Measurements from ENCODE around the gene KRT40. TPM values are rescaled to one million over a fixed set of nuclear protein-coding genes. Genes with fewer than 3 reads are reported as not detected.

KRT40 gene
- total RNA-seq, 1 experiment from 2014 or later: not detected

GRCh38 chr17:41012326-41013120 lies 28.4 kb upstream of the KRT40 start:
- no peak for TF ChIP-seq EZH2 (IDR thresholded peaks at IDR 0.05; ENCODE audit: low read depth)
- no peak for TF ChIP-seq CTCF (conservative IDR thresholded peaks at IDR 0.05)
- no peak for DNase-seq

GRCh38 chr17:41010441-41010840 lies 26.3 kb upstream of the KRT40 start:
- Histone ChIP-seq H3K27me3 (ENCODE audit: insufficient read depth, low read depth) (no peaks in the 10 kb centered on the region), H3K9me2 (ENCODE audit: insufficient read depth) (no peaks in the 10 kb centered on the region), H3F3A (ENCODE audit: insufficient read depth, low read depth) (peaks cover 44% of the 10 kb centered on the region), H3K4me1 (replicated peaks; ENCODE audit: insufficient read depth) (peaks cover 68% of the 10 kb centered on the region), H3K27ac (peak overlapping the region; percentile 59), H3K79me2 (ENCODE audit: low read depth) (no peaks in the 10 kb centered on the region), H4K20me1 (ENCODE audit: insufficient read depth) (no peaks in the 10 kb centered on the region), H2AFZ (no peak overlapping the region), H3K36me3 (ENCODE audit: low read depth) (no peaks in the 10 kb centered on the region), H3K9me3 (ENCODE audit: insufficient read depth, low read depth) (no peaks in the 10 kb centered on the region; the same call in 1 of the 2 replicates), H3K4me2 (peak overlapping the region; percentile 34), H3K4me3 (no peak overlapping the region)
- intact Hi-C loops (cut with micrococcal nuclease; ENCODE audit: unreplicated experiment): no loop called here
- TF ChIP-seq CTCF (conservative IDR thresholded peaks at IDR 0.05): no peak
- no peak for TF ChIP-seq EZH2 (IDR thresholded peaks at IDR 0.05; ENCODE audit: low read depth)
- POLR2A ChIA-PET (ENCODE audit: unreplicated experiment): interaction anchor here (0.7 kb wide), 1 partner anchor 75 kb away, joined by 3 read pairs; no protein-coding TSS in a partner anchor
- no peak for DNase-seq
- no TSS peak for BruUV-seq (replicated peaks)
- CTCF ChIA-PET: no interaction called here

More at GRCh38 chr17:41012326-41013120, 28.4 kb upstream of the KRT40 start:
- Histone ChIP-seq H3K4me2 (peak overlapping the region; percentile 15), H3K79me2 (ENCODE audit: low read depth) (no peaks in the 10 kb centered on the region), H3K4me1 (replicated peaks; ENCODE audit: insufficient read depth) (peaks cover 69% of the 10 kb centered on the region), H3F3A (ENCODE audit: insufficient read depth, low read depth) (peaks cover 44% of the 10 kb centered on the region), H3K9me3 (ENCODE audit: insufficient read depth, low read depth) (no peaks in the 10 kb centered on the region), H3K36me3 (ENCODE audit: low read depth) (no peaks in the 10 kb centered on the region), H4K20me1 (ENCODE audit: insufficient read depth) (no peaks in the 10 kb centered on the region), H3K27me3 (ENCODE audit: insufficient read depth, low read depth) (no peaks in the 10 kb centered on the region), H3K9me2 (ENCODE audit: insufficient read depth) (no peaks in the 10 kb centered on the region), H3K4me3 (no peak overlapping the region), H2AFZ (no peak overlapping the region), H3K27ac (peak overlapping the region; percentile 85)
- CTCF ChIA-PET: no interaction called here
- intact Hi-C loops (cut with micrococcal nuclease; ENCODE audit: unreplicated experiment): no loop called here
- no TSS peak for BruUV-seq (replicated peaks)
- POLR2A ChIA-PET (ENCODE audit: unreplicated experiment): no interaction called here

- Histone ChIP-seq H3K4me1 (replicated peaks; ENCODE audit: insufficient read depth) (peaks cover 63% of the 10 kb centered on the region), H3K27ac (peak overlapping the region; percentile 59), H3K79me2 (ENCODE audit: low read depth) (no peaks in the 10 kb centered on the region), H3K27me3 (ENCODE audit: insufficient read depth, low read depth) (no peaks in the 10 kb centered on the region), H2AFZ (no peak overlapping the region), H3F3A (ENCODE audit: insufficient read depth, low read depth) (peaks cover 44% of the 10 kb centered on the region), H3K36me3 (ENCODE audit: low read depth) (no peaks in the 10 kb centered on the region), H4K20me1 (ENCODE audit: insufficient read depth) (no peaks in the 10 kb centered on the region), H3K9me2 (ENCODE audit: insufficient read depth) (no peaks in the 10 kb centered on the region), H3K4me2 (peak overlapping the region; percentile 34), H3K4me3 (no peak overlapping the region), H3K9me3 (ENCODE audit: insufficient read depth, low read depth) (no peaks in the 10 kb centered on the region; the same call in 1 of the 2 replicates)
- POLR2A ChIA-PET (ENCODE audit: unreplicated experiment): interaction anchor here (0.6 to 1.0 kb wide), 4 partner anchors 48 to 484 kb away, joined by 3 to 10 read pairs (median 6); no protein-coding TSS in a partner anchor
- DNase-seq: no peak
- no TSS peak for BruUV-seq (replicated peaks)
- no peak for TF ChIP-seq EZH2 (IDR thresholded peaks at IDR 0.05; ENCODE audit: low read depth)
- no peak for TF ChIP-seq CTCF (conservative IDR thresholded peaks at IDR 0.05)
- CTCF ChIA-PET: no interaction called here
- intact Hi-C loops (cut with micrococcal nuclease; ENCODE audit: unreplicated experiment): no loop called here
Observed at GRCh38 chr17:41009936-41010335, 25.8 kb upstream of the KRT40 start.
